Endothelial cell of umbilical vein (primary cell): Measurements from ENCODE around the gene DENND1A.

ENCODE experiments used
- CTCF ChIP-seq, 2 donors: IDR thresholded peaks; 1 replicate in 1 of 2; 2 replicates in 1 of 2; pipeline ENCODE4 v1.5.1; 2011; ENCODE audit warnings: low read length in 2 of 2, mild to moderate bottlenecking in 2 of 2, moderate library complexity in 2 of 2, control low read depth in 1 of 2, inconsistent platforms in 1 of 2, low read depth in 1 of 2; ENCODE audit not compliant: insufficient read depth in 1 of 2; ENCODE audit errors: extremely low read depth in 1 of 2
- EZH2 ChIP-seq: IDR thresholded peaks from 2 replicates; pipeline ENCODE4 v1.6.1; 2012; ENCODE audit warnings: borderline replicate concordance, low read depth, mild to moderate bottlenecking, moderate library complexity, low read length, inconsistent platforms; ENCODE audit not compliant: severe bottlenecking

GRCh38 chr9:123952641-123953495, 22.9 kb upstream of the DENND1A start:
- TF ChIP-seq CTCF (IDR thresholded peaks at IDR 0.05; ENCODE audit: extremely low read depth in 1 of 2, insufficient read depth in 1 of 2, low read depth in 1 of 2, low read length in 2 of 2) (no peak), EZH2 (no peak)
